DMS114 treated with DMSO at 0.1 percent for 48 hours (cell line): ENCODE data around the gene ANKRD17.
"Not testable (repeated sequence)": the region's sequence is repeated elsewhere in the genome, so short reads cannot be mapped to it uniquely, and the experiment has no call there.

Experiments used
- DNase-seq: peaks from one replicate; lab custom pipeline; 2025; ENCODE audit not compliant: unreplicated experiment; lab: John Stamatoyannopoulos, UW

ANKRD17 gene, protein sequence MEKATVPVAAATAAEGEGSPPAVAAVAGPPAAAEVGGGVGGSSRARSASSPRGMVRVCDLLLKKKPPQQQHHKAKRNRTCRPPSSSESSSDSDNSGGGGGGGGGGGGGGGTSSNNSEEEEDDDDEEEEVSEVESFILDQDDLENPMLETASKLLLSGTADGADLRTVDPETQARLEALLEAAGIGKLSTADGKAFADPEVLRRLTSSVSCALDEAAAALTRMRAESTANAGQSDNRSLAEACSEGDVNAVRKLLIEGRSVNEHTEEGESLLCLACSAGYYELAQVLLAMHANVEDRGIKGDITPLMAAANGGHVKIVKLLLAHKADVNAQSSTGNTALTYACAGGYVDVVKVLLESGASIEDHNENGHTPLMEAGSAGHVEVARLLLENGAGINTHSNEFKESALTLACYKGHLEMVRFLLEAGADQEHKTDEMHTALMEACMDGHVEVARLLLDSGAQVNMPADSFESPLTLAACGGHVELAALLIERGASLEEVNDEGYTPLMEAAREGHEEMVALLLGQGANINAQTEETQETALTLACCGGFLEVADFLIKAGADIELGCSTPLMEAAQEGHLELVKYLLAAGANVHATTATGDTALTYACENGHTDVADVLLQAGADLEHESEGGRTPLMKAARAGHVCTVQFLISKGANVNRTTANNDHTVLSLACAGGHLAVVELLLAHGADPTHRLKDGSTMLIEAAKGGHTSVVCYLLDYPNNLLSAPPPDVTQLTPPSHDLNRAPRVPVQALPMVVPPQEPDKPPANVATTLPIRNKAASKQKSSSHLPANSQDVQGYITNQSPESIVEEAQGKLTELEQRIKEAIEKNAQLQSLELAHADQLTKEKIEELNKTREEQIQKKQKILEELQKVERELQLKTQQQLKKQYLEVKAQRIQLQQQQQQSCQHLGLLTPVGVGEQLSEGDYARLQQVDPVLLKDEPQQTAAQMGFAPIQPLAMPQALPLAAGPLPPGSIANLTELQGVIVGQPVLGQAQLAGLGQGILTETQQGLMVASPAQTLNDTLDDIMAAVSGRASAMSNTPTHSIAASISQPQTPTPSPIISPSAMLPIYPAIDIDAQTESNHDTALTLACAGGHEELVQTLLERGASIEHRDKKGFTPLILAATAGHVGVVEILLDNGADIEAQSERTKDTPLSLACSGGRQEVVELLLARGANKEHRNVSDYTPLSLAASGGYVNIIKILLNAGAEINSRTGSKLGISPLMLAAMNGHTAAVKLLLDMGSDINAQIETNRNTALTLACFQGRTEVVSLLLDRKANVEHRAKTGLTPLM (N-terminal part only)

DNA sequence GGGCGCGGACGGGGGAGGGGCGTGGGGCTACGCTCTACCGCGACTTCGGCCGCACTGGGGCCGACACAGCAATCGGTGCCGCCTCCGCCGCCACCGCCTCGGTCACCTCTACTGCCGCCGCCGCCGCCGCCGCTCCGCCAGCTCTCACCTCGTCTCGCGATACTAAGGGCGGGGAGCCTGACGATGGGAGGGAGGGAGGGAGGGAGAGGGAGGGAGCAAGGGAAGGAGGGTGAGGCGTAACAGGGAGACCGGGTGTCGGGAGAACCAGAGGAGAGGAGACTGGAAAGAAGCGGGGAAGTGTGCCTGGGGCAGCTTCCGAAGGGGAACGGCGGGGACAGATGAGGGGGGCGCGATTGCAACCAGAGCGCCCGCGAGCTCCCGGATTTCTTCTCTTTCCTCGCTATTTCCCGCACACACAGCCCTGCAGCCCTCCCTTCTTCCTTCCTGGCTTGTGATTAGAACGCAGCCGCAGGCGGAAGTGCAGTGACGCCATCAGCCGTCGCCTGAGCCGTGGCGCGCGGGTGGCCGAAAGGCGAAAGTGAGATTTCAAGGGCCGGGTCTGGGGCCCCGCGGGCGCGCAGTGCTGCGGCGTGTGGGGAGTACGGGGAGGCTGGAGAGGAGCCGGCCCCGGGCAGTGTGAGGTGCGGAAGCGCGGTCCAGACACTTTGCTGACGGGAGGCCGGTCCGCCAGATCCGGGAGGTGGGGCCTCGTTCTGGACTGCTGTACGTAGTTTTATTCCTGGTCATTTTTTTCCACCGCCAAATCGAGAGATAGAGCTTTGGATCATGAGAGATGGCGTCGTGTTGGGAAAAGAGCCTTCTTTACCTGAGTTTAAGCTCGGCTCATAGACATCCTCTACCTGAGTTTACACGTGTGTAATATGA is at the start of gene ANKRD17:
TSS of gene ANKRD17 (minus strand) at position 113 of the 885 bp plus-strand sequence. CDS start 130 bp downstream, outside the sequence.
- peak; percentile 68 for DNase-seq

DNA sequence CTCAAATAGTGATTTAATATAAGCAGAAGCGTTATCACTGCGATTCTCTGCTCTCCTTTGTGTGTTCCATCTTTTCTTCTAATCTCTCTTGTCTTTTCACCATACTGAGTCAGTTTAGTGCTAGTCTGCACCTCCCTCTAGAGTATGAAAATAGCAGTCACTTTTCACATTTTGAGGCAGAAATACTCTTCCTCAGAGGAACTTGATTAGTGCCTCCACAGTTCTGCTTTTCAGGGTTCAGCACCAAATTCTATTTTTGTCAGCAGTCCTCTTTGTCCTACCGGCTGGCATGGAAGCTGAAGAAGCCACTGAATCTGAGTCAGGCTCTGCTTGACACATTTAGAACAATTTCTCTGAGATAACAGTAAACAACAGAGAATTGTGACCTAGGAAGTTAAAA is 49.7 kb upstream of the ANKRD17 start:
- DNase-seq = peak; percentile 29

DNA sequence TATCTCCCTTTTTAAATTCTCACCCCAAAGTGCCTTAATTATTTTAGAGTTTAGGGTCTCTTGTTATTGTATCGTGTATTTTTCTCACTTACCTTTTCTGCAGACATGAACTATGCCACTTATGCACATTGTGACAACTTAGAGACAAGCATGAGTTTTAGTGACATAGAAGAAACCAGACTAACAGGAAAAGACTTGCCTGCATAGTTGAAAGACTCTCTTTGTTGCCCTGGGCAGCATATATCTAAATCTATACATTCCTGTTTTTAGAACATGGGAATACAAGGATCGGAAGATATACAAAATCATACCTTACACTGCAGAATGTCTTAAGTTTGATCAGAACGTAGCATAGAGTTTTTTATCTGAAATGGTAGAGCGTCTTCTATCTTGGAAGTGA is 45.1 kb upstream of the ANKRD17 start:
- no peak for DNase-seq

DNA sequence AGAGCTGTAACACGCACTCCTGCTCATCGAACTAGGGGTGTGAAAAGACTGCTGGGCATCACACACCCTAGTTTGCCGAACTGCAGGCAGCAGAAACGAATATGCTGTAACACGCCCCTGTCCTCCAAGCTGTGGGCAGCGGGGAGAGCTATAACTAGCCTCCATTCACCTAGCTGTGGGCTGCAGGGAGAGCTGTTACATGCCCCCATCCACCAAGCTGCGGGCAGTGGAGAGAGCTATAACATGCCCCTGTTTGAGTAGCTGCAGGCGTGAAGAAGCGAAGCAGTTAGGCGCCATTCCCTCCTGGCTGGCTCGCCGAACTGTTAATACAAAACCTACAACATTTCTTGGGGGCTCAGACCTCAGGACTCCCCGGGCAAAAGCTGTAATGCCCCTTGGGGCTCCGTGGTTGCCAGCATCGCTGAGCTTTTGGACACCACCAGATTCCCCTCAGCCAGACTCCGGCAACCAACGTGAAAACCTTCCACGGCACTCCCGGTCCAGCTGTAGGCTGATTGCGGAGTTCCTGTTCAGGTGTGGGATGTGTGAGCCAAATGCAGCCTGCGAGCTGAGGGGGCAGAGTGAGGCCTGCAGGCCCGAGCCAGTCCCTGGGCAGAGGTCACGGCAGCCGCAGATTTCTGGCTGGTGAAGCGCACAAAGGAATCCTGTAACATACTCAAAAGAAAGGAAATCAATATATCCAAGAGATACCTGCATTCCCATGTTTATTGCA is 41.1 kb upstream of the ANKRD17 start:
- no peak for DNase-seq

DNA sequence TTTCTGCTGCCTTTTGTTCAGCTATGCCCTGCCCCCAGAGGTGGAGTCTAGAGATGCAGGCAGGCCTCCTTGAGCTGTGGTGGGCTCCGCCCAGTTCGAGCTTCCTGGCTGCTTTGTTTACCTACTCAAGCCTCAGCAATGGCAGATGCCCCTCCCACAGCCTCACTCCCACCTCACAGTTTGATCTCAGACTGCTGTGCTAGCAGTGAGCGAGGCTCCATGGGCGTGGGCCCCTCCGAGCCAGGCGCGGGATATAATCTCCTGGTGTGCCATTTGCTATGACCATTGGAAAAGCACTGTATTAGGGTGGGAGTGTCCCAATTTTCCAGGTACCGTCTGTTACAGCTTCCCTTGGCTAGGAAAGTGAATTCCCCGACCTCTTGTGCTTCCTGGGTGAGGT is 34.1 kb upstream of the ANKRD17 start:
- not testable (repeated sequence) for DNase-seq

DNA sequence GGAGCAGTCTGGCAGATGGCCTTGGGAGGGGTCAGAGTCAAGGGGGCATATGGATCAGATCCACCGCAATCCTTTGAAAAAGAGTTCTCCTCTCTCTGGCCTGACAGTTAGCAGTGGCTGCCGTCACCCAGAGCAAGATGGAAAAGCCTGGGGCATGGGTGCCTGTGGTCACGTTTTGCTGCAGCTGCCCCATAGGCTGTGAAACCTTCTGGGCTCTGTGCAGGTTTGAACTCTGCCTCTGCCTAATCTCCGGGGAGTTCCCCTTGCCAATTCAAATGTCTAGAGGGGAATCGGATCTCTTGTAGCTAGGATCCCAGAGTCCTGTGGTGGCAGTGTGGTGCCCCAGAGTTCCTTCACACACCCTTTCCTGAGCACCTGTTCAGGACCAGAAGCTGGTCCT is 23.4 kb upstream of the ANKRD17 start:
- no peak for DNase-seq

DNA sequence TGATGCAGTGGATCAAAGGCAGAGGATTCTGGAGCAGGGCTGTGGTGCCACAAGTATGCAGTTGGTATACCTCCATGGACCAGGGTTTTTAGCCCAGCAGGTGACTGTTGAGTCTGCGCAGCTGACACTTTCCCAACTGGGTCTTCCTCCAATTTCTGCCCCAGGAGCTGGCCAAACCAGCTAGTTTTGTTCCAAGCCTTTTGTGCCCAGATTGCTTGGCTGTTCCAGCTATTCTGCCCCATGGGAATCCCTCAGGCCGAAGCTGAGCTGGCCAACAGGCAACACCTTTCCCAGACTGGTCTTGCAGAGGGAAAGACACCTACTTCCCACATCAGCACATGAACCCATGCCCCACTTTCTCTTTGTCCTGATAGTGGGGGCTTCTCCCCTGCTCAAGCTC is 22.8 kb upstream of the ANKRD17 start:
- DNase-seq = no peak

DNA sequence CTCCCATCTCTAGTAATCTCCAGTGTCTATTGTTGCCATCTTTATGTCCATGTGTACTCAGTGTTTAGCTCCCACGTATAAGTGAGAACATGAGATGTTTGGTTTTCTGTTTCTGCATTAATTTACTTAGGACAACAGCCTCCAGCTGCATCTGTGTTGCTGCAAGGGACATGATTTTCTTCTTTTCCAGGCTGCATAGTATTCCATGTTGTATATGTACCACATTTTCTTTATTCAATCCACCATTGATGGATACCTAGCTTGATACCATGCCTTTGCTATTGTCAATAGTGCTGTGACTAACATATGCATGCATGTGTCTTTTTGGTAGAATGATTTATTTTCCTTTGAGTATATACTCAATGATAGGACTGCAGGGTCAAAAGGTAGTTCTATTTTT is 18.6 kb upstream of the ANKRD17 start:
- no peak for DNase-seq

DNA sequence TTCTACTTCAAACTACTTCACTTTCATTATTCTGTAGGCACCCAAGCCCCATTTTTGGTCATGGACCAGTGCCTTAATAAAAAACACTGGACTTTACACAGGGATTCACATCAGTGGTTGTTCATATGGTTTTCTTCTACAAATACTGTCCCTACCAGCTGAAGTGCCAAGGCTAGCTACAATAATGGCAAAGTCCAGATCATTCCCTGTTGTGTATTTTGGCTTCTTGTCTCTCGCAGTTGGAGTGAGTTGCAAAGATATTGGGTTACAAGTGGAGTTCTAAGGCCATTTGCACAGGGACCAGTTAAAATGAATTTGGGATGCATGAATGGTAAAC is 16.7 kb upstream of the ANKRD17 start:
- no peak for DNase-seq

DNA sequence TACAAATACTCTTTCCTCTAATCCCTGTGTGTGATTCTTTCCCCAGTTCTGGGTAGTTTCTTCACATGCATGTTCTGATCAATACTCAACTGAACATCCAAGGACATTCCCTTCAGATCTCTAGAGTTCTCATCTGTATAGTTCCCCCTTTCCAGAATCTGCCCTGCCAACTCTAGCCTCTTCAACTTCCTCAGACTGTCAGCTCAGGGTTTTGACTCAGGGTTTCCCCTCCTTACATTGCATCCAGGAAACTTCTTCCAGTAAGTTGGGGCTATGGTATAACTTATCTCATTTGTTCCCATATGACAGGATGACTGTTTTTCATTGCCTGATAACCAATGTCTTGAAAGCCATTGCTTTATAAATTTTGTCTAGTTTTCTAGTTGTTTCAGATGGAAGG is 14.2 kb upstream of the ANKRD17 start:
- DNase-seq = no peak

DNA sequence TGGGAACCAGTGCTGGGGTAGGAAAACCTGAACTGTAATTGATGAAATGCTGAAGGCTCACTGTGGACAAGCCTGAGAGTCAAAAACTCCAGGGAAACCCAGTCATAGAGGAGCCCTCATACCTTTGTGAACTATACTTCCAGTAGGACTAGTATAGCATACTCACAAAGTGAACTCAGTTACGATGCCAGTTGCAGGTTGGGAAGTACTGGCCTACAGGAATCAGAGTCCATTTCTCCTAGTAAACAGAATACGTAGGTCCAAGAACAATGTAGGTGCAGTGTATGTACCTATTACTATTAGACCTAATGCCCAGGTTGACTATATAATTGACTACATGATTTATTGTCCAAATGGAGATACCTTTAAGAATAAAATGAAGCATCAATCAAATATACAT is 8.5 kb upstream of the ANKRD17 start:
- no peak for DNase-seq

DNA sequence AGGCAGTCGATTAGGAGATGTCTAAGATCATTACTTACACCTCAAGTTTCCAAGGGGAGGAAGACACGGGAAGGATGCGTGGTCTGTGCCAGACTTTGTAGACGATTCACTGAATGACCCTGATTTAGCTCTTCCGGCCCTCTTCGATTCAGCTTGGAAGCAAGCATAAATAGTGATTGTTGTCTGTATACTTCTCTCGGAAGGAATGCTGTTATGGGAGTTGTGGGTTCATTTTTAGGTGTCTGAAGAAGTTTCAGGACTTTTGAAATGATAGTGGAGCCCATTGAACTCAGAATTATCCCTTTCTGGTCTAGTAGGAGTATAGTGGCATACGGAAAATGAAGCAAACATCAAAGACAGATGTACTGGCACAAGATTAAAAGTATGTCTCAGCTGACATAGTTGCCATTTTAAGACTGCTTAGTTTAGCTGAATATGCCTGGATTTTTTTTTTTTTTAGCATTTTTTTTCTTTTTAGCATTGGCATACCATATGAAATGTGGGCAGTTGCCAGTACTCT is 1.0 kb upstream of the ANKRD17 start:
- DNase-seq = no peak

DNA sequence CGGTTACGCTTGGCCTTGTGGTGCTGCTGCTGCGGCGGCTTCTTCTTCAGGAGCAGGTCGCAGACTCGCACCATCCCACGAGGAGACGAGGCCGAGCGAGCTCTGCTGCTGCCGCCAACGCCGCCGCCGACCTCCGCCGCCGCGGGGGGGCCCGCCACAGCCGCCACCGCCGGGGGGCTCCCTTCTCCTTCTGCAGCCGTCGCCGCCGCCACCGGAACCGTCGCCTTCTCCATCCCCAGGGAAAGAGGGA is 237 bp downstream of the ANKRD17 start:
- DNase-seq = no peak

DNA sequence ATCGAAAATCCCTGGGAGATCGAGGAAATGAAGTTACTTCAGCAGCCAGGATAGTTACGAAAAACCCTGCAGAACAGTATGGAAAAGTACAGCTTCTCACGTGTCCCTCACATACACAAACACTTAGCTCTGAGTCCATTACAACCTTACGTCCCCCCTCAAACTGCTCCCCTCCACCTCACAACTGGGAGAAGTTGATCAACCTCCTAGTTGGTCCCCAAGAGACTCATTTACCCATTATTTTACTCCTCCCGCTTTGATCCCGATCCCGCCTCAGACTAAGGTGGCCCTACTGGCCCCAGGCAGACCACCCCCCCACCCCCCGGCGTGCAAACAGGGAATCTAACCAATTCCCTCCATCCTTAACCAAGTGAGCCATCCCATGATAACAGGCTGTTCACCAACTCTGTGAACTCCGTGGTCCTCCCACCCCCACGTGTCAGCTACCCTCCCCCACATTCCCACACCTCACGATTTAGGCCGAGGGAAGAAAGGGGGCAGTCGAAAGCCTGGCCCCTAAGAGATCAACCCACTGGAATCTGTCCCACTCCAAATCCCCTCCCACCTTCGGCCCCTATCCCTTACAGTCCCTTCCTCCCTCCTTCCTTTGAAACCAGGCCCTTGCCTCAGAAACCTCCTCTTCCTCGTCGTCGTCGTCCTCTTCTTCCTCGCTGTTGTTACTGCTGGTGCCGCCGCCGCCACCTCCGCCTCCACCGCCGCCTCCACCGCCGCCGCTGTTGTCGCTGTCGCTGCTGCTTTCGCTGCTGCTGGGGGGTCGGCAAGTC is 755 bp downstream of the ANKRD17 start:
- peak; percentile 6 for DNase-seq

DNA sequence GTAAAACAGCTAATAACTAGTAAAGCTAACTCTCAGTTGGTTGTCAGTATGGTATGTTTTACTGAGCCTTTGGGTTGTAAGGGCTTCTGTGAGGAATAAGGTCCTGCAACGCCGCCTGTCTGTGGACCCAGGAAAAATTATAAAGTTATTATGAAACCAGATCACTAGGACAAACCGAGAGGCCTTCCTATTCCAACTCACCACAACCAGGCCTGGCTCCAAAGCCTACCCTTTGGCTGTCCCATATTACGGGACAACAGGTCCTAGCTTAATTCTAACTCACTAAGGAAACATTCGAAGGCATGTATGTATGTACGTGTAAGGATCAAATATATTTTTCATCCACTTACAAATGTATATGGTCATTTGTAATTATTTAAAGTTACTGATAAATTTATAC is 1.4 kb downstream of the ANKRD17 start:
- peak; percentile 45 for DNase-seq

DNA sequence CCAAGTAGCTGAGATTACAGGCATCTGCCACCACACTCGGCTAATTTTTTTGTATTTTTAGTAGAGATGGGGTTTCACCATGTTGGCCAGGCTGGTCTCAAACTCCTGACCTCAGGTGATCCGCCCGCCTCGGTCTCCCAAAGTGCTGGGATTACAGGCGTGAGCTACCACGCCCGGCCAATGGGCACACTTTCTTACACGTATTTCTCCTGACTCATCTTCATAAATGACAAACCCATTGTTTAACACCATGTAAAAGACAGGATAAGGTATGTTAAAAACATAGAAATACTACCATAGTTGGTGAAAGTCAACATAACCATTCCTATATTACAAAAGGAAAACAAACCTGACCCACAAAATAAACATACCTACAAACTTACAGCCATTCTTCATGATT is 2.8 kb downstream of the ANKRD17 start:
- DNase-seq = not testable (repeated sequence)

DNA sequence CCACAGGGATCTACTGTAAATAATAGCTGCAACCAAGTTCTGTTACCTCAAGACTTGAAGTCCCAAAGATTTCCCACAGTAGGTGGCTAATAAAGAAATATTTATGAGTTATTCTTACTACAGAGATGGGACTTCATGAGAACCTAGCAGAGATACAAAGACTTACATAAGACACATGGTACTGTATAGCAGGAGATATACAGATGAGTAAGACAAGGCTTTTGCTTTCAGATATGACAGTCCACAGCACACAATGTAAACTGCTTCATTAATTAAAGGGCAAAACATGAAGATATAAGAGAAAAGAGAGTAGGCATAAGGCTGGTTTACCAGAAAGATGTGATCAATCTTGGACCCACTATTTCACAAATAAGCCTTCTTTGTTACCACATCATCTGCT is 6.6 kb downstream of the ANKRD17 start:
- DNase-seq = no peak

DNA sequence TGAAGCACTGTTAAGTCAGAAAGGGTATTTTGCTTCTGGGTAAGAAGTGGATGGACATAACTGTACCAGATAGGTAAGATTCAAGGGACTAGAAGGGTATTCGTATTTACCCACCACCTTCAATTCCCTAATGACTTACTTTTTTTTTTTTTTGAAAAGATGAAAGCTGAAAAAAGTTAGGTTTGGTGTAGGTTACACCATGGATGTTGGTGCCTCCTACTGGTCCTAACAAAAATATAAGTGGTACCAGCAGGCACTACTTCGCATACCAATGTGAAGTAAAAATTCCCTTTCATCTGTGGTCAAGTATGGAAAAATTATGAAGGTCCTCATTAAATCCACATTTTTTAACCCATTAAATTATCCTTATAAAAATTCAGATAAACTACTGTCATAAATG is 7.2 kb downstream of the ANKRD17 start:
- no peak for DNase-seq

DNA sequence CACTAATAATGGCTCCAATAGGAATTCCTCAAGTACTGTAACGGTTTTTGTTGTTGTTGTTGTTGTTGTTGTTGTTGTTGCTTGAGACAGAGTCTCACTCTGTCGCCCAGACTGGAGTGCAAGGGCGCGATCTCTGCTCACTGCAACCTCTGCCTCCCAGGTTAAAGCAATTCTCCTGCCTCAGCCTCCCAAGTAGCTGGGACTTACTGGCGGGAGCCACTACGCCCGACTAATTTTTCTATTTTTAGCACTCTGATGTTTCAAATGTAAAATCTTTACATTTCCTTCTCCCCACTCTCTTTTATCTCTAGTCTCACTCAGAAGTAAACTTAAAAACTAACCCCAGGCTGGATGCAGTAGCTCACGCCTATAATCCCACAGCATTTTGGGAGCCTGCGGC is 8.0 kb downstream of the ANKRD17 start:
- no peak for DNase-seq
